Measurements from ENCODE around the gene PTPRT.

DNA sequence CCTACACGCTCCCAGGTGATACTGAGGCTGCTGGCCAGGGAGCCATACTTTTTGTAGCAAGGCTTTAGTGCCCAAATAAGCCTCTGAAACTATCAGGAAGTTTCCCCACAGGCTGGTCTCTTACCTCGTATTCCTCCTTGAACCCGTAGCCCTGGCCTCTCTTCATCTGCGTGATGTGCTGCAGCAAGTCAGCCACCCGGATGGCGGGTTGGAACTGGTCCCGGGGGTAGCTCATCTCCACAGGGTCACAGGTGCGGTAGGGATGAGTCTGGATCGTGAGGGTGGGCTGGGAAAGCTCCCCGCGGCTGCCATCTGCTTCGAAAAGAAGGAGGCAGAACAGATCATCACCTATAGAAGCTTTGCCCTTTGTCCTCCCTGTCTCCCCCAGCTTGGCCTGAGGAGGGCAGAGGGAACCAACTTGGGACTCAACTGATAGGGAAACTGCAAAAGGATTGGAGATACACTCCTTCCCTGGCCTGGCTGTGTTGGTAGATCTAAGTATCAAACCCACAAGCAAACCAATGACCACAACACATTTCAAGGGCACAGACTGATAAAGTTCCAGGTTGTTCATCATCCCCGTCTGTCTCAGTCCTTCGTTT is 1028.4 kb downstream of the PTPRT start:
- TF ChIP-seq, protein P1, sequence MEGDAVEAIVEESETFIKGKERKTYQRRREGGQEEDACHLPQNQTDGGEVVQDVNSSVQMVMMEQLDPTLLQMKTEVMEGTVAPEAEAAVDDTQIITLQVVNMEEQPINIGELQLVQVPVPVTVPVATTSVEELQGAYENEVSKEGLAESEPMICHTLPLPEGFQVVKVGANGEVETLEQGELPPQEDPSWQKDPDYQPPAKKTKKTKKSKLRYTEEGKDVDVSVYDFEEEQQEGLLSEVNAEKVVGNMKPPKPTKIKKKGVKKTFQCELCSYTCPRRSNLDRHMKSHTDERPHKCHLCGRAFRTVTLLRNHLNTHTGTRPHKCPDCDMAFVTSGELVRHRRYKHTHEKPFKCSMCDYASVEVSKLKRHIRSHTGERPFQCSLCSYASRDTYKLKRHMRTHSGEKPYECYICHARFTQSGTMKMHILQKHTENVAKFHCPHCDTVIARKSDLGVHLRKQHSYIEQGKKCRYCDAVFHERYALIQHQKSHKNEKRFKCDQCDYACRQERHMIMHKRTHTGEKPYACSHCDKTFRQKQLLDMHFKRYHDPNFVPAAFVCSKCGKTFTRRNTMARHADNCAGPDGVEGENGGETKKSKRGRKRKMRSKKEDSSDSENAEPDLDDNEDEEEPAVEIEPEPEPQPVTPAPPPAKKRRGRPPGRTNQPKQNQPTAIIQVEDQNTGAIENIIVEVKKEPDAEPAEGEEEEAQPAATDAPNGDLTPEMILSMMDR (conservative IDR thresholded peaks at IDR 0.05; ENCODE audit: low read depth, low read length) = no peak
- TF ChIP-seq EZH2 (IDR thresholded peaks at IDR 0.05; ENCODE audit: low read length, unreplicated experiment) (no peak), EZH2phosphoT487 (IDR thresholded peaks at IDR 0.05; ENCODE audit: borderline replicate concordance, low read length) (no peak)

All from PC-3 (cell line).